HG02763 (cell line): ENCODE data around the gene CCDC81.

Experiments used
- ATAC-seq: cut with Tn5 transposase; IDR thresholded peaks from one replicate; pipeline ENCODE4 v1.9.1; 2021; ENCODE audit warnings: mild to moderate bottlenecking, moderate library complexity; ENCODE audit not compliant: unreplicated experiment

CCDC81 gene

DNA sequence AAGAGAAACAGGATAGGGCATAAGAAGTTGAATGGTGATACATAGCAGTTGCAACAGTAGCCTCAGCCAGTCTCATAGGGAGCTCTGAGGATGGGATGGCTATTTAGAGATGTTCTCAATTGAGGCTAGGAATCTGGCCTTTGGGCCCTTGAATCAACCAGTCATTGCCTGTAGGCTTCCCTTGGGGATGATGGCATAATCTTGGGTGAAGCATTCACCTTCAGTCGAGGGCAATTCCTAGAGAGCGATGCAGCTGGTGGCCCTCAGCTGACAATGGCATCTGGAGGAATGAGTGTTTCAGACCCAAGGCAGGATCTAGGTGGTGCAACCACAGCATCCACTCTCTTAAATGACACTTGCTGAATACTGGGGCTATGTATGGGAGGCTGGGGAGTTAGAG lies 61.0 kb downstream of the CCDC81 start:
- ATAC-seq, result no peak

DNA sequence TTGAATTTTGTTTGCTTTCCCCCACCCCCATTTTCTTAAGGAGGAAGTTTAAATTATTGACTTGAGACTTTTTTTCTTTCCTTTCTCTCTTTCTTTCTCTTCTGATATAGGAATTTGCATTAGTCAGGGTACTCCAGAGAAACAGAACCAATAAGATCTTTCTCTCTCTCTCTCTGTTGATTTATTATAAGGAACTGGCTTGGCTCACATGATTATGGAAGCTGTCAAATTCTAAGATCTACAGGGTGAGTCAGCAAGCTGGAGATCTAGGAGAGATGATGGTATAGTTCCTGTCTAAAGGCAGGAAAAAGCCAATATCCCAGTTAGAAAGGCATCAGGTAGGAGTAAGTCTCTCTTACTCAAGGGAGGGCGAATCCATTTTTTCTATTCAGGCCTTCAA lies 64.0 kb downstream of the CCDC81 start:
- ATAC-seq, result no peak

DNA sequence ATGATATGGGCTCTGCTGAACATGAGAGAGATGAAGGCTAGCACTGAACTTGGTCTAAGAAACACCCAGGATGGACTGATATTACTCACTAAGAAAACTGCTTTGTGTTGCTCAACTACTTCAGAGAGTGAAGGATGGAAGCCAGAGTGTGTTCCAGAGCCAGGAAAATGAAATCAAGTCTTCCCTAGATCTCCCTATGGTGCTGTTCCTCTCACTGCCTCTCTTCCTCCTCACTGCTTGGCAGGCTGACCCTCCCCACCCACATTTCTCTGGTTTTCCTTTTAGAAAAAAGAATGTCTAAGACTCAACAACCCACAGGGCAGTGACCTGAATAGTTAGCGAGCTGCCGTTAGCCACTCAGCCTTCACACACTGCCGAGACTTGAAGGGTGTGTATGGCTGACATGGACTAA lies 65.6 kb downstream of the CCDC81 start:
- no peak for ATAC-seq

DNA sequence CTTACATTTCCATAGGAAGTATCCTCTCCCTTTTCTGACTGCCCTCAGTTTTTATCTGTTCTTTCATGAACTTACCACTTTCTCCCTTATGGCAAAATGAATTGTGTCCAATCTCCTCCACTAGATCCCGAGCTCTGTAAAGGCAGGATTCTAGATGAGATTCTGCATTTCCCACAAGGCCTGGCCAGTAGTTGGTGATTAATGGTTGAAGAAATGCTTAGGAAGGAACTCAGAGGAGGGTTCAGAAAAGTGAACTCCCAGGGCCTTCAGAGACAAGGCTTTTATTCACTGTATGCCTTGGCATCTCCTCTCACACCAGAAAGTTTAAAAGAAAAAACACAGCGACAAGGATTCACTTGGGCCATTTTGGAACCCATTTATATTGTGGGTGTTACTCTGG lies 66.2 kb downstream of the CCDC81 start:
- ATAC-seq, result no peak

DNA sequence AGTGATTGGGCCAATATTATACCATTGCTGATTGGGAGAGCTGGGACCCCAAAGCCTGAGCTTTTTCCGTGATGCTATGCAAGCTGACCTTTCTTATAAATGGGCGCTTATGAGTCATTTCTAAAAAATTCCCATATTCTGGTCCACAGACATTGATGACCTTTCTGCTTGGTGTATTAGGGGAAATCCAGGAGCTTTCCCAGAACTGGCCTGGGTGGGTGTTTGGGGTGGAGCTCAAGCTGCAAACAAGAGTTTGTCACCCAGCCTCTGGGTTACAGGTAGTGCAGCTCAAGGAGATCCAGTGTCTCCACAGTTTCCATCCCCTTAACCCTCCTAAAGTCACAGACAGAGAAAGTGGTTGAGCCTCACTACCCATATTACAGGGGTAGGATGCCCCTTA lies 67.7 kb downstream of the CCDC81 start:
- no peak for ATAC-seq

DNA sequence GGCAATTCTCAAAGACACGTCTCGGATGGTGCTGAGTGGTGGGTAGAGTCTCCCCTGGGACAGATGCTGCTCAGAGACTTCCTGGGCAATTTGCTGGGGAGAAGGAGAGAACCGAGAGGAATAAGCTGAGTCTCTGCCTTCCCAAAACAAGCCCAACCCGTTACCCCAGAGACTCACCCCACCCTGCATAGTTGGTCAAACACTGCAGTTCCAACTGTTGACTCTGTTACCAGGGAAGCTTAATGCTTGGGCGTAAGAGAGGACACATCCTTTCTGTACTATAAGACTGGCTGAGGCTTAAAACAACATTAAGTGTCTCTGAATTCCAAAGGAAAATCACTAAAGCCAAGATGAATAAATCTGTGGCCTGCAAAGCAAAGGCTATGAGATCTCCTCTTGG lies 68.1 kb downstream of the CCDC81 start:
- no peak for ATAC-seq

DNA sequence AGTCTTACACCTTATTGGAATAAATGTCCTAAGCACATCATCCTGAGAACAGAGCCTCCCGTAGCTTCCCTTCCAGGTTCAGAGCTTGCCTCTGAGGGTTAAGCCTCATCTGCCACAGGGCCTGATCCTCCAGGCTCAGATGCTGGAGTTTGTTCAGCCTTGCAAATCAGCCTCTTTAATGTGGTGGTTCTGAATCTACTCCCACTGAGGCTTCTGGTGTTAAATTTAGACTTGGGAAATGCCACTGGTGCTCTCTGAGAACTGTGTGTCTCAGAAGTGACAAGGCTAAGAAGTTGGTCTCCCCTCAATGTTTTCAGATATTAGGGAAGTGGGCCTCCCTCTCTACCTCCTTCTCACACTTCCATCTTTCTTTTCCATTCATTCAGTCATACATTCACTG lies 68.7 kb downstream of the CCDC81 start:
- ATAC-seq, result no peak

DNA sequence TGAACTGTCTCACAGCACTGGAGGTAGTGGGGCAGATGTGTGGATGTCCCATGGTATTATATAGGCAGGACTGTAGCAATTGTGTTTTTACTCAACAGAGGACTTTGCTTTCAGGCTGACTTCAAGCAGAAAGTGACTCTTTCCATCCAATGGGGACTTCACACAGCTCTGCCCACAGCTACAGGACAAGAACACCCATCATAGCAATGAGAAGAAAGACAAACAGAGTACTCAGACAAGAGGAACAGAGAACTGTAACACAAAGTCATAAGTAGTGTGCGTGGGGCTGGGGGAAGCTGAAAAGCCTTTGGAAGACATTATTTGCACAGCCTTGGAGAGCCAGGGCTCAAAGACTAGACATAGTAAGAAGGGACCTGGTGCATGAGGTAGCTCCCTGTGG lies 70.3 kb downstream of the CCDC81 start:
- no peak for ATAC-seq

DNA sequence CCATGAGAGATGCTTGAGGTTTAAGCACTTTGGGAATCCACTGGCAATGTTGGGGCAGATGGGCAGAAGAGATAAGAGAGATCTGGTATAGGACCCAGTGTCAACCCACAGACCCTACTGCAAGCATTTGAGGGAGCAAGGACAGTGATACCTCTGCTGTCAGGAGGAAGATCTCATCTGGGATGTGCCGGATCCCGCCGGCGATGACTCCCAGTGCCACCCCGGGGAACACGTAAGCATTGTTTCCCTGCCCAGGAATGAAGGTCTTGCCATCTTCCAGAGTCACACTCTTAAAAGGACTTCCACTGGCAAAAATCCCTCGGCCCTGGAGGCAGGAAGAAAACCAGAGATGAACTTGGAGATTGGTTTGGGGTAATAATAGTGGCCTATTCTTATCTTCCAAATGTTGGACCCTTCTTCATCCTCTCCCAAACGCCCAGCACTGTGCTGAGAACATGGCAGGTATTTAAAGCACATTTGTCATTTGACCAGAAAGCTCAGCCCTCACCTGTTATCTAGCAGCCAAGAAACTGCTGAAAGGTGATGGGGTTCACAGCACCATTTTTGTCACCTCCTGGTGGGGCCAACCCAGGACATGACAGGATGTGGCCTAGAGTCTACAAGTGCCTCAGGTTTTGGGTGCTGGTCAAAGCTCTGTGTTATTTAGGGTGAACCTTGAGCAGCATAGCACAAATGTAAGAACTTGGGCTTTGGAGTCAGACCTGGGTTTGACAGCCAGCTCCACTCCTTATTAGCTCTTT lies 71.7 kb downstream of the CCDC81 start:
- no peak for ATAC-seq

DNA sequence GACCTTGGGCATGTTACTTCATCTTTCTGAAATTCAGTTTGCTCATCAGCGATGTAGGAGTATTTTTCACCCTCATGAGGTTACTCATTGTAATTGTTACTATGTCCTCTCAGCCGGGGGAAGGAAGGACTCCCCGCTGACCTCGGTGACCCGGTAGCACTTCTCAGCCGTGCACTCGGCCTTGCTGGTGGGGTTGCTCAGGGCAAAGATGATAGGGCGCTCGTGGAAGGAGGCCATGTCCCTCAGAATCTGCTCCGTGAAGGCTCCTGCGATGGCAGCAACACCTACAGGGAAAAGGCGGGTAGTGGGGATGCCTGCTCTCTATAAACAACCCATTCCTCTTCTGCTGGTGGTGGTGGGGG lies 72.2 kb downstream of the CCDC81 start:
- no peak for ATAC-seq

DNA sequence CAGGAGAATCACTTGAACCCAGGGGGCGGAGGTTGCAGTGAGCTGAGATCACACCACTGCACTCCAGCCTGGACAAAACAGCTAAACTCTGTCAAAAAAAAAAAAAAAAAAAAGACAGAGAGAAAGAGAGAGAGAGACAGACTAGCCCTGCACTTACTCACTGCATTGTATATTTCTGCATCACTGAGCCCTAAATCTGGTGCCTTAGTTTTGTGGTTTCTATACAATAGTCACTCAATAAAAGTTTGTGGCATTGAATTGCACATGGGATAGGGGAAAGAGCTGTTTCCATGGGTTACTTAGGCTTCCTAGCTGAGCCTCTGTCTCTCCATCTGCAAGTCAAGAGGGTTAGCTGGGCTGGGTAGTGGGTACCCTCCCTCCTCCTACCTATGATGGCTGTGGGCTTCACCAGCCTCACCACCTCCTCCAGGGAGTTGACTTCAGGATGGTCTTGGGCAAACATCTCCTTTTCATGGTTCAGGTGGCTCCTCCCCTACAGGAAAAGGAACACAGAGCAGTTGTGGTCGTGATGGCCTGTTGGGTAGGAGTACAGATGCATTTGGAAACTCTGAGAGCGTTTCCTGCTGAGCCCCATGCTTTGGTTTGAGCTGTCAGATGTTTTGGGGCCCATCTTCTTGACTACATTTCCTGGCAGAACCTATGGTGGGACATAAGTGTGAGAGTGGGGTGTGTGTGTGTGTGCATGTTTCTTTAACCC lies 73.2 kb downstream of the CCDC81 start:
- no peak for ATAC-seq

DNA sequence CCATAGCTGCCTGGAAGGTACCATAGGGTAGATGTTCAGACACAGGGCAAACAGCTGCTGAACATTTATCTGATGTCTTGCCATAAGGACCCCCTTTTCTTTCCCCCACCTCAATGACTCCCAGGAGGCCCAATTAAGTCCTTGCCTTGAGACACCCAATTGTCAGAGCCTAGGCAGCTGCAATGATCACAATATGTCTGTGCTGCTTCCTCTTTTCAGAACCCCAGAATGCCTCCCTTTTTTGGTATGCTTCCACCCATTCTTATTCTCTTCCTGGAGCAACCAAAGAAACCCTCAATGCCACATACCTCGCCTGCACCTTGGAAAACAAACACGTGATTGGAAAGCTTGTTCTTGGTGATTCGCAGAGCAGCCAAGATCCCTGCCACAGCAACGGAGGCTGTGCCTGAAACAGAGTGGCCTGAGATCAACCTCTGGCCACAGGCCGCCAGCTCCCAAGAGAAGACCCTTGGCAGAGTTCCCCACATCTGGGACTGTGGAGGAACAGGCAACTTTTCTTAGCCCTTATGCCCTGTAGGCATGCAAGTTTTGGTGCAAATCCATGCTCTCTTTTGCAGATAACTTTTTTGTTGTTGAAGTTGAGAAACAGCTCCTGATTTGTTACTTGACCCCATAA lies 75.4 kb downstream of the CCDC81 start:
- no peak for ATAC-seq

DNA sequence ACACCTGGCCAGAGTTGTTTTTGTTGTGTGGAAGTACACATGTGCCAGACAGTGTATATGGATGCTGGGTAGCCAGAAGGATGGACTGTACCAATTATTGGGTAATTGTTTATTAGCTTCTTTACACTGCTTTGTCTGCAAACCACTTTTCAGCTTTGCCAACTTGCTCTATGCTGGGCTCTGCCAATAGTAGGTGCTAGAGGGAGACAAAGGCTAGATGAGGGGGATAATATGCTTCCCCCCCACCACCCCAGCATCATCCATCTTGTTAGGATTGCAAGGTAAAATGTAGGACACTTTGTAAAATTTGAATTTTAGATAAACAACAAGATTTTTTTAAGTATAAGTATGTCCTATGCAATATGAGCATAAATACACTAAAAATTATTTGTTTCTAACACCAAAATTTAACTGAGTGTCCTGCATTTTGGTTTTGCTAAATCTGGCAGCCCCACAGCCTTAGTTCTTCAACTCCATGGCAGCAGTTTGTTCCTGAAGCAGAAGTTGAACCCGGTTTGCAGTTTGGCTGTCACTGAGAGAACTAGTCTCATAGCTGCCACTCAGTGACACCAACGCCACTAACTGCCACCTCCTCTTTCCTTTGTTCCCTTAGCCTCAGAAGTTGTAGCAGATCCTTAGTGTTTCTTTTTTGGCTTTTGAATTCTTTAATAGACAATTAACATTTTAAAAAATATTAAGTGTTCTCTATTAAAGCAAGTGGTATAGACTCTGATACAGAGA lies 78.8 kb downstream of the CCDC81 start:
- ATAC-seq, result no peak

DNA sequence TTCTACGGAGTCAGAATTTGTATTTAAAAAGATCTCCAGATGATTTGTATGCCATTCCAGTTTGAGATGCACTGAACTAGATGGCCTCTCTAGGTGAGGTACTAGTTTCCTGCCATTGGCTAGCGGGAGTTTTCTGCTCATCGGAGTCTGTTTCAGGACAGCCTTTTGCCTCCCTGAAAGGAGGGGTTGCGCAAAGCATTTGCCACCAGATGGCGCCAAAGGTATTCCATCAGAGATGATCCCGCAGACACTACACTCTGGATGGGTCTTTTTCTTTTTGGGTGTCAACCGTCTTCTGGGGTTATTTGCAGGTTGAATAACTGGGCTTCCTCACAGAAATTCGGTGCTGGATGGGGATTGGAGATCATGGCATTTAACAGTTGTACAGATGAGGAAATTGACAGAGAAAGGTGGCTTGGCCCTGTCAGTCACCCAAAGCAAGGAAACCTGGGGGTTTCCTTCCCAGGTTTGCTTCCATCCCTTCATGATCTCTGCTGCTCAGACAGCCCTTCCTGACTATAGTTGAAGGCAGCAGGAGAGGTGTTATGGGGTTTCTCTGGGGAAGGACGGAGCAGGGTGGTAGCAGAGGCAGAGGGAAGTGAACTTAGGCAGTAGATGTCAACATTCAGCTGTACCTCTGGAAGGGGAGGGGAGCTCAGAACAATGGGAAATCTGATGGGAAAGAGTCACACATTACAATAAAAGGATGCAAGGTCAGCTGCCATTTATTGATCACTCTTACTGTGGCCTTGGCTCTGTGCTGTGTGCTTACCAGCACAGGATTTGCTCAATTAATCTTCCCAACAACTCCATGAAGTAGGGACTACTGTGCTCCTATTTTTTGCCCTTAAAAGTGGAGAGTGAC lies 81.6 kb downstream of the CCDC81 start:
- ATAC-seq, result peak; percentile 65

DNA sequence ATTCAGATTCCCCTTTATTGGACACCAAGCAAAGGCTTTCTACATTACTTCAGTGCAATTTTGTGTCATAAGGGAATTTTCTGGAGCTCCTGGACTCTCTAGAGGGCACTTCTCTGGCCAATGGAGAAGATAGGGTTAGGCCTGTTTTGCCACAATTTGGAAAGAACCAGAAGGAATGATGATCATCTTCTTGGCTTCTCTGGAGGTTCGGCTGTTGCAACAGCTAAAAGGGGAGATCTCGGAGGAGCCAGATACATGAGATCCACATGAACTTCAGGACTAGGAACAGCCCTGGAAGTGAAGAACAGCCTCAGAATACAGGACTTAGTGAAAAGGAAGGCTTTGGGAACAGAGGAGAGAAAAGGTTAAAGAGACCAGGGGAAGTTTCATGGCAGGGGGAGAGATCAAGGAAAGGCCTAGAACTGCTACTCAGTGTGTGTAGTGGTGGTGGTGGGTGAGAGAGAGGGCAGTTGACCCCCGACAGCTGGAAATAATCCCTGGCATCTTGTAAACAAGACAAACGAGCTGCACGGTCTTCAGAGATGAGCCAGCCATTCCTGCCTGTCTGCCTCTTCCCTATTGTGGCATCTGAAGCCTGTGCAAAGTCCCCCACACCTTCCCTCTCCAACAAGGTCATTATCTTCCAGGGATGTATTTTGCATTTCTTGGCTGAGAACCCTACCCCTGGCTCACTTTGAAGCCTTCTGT lies 83.8 kb downstream of the CCDC81 start:
- ATAC-seq, result no peak

DNA sequence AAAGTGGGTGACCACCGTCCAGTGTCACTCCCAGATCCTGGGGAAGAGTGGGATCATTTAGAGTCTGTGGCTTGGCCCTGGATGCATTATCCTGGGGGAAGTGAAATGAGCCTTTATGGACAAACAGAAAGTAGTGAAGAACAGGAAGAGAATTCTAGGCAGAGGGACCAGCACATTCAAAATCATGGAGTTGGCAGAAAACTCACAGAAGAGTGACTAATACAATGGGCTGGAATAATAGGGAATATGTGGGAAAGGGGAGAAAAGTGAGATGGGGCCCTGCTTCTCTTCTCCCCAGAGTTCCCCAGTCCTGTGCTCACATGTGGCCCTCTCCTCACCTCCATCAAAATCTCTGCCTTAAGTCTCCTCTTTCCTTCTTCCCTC lies 84.3 kb downstream of the CCDC81 start:
- no peak for ATAC-seq

DNA sequence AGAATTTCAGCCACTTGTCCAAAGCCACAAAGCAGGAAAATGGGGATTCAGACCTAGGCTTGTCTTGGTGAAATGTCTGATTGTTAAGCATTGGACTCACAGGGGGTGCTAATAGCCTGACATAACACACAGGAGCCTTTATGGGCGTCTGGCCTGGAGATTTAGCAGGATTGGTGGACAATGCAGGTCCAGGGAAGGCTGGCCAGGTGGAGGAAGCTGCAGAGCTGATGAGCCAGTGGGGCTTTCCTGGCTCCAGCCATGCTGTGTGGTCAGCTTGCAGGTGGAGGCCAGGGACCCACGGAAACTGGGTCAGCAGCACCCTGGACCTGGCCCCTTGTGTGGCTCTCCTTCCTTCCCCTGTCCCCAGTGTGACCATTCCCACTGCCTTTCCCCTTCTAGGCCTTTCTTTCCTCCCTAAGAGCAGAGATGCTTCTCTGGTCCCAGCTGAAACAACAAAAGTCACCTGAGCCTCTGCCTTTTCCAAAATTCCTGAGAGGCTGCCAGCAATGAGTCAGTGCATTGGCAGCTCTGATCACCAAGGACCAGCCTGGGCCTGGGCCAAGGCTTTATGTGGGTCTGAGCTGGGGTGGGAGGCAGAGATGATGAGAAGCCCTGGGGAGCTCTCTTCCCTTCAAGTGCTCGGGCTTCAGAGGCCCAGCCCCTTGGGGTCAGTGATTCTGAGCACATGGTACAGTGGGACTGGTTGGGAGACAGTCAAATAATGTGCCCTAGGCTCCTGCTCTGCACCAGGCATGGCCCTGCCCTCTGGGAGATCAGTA lies 85.2 kb downstream of the CCDC81 start:
- no peak for ATAC-seq

DNA sequence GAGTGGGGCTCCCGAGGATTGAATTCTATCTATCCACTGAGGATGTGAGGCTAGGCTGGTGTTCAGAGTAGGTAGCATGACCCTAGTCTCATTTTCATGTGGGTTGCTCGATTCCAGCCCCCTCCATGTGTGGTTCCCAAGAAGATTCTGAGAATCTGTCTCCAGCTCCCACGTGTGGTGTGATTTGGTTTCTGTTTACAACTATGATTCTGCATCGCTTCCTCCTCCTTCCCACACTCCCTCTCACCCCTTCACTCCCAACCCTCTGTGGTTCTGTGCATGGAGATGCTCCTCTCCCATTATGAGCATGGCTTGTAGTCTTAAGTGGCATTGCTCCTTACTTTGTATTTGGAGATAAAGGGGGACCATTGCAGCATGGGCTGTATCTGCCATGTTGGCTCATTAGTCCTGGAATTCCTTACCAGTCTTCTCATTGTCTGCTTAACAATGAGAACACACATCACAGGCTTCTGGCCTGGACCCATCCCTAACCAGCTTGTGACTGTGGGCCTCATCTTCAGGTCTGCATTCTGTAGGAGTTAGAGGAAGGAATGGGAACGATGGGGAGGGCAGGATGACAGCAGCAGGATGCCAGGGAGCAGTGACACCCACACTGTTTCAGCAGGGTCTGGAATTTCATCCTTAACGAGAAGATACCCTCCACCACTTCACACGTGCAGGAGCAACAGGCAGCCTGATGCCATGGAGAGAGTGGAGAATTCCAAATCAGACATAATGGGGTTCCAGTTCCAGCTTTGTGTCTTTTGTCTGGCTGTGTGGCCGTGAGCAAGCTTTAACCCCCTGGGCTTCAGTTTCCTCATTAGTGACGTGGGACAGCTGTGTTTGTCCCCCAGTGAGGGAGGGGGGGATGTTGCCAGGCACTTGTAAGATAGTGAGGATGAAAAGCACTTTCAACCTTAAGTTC lies 86.0 kb downstream of the CCDC81 start:
- ATAC-seq, result no peak
